Neural cell (in vitro differentiated cells): ENCODE data around the gene TMEM236. TPM values are rescaled to one million over a fixed set of nuclear protein-coding genes. Genes with fewer than 3 reads are reported as not detected.

Source experiments
- H2AFZ ChIP-seq: fragments of 200-600, 300-800 bp; sonication (generic), shearing (Covaris generic); 2 replicates; pipeline ENCODE4 v1.6.0; 2014; ENCODE audit warnings: low read depth, mild to moderate bottlenecking, antibody characterized with exemption, low read length, moderate library complexity
- H3F3A ChIP-seq: fragments of 200-600 bp; shearing (Covaris generic); 2 replicates; pipeline ENCODE4 v1.6.1; 2016; ENCODE audit warnings: mild to moderate bottlenecking, moderate library complexity, mixed read lengths, antibody characterized with exemption, low read length; ENCODE audit not compliant: insufficient read depth, poor library complexity, severe bottlenecking
- H3K27ac ChIP-seq: fragments of 200-600, 300-800 bp; sonication (generic), shearing (Covaris generic); 2 replicates; pipeline ENCODE4 v1.5.1; 2014; ENCODE audit warnings: mild to moderate bottlenecking, low read length, moderate library complexity
- H3K27me3 ChIP-seq: fragments of 300-800, 200-600 bp; sonication (generic), shearing (Covaris generic); 2 replicates; pipeline ENCODE4 v1.6.0; 2014; ENCODE audit warnings: mild to moderate bottlenecking, low read depth, low read length, moderate library complexity; ENCODE audit not compliant: insufficient read depth
- H3K36me3 ChIP-seq: fragments of 300-800, 200-600 bp; sonication (generic), shearing (Covaris generic); 2 replicates; pipeline ENCODE4 v1.5.1; 2014; ENCODE audit warnings: mild to moderate bottlenecking, antibody characterized with exemption, low read length, moderate library complexity; ENCODE audit not compliant: insufficient read depth
- H3K4me2 ChIP-seq: fragments of 300-800, 200-600 bp; sonication (generic), shearing (Covaris generic); 2 replicates; pipeline ENCODE4 v1.6.0; 2014; ENCODE audit warnings: mild to moderate bottlenecking, low read length
- H3K4me3 ChIP-seq: fragments of 300-800, 200-600 bp; sonication (generic), shearing (Covaris generic); 2 replicates; pipeline ENCODE4 v1.5.1; 2014; ENCODE audit warnings: mild to moderate bottlenecking, low read length, moderate library complexity
- H3K79me2 ChIP-seq: fragments of 200-600 bp; shearing (Covaris generic); replicated peaks from 2 replicates; pipeline ENCODE4 v1.6.0; 2014; ENCODE audit warnings: mild to moderate bottlenecking, low read length, moderate library complexity; ENCODE audit not compliant: insufficient read depth
- H3K9ac ChIP-seq: fragments of 300-800, 200-600 bp; sonication (generic), shearing (Covaris generic); 2 replicates; pipeline ENCODE4 v1.6.1; 2016; ENCODE audit warnings: mild to moderate bottlenecking, low read length, mixed read lengths
- H3K9me2 ChIP-seq: fragments of 200-600 bp; shearing (Covaris generic); 2 replicates; pipeline ENCODE4 v1.6.1; 2016; ENCODE audit warnings: mild to moderate bottlenecking, low read length, mixed read lengths; ENCODE audit not compliant: insufficient read depth
- H3K9me3 ChIP-seq: fragments of 200-600, 300-800 bp; sonication (generic), shearing (Covaris generic); 2 replicates; pipeline ENCODE4 v1.6.1; 2016; ENCODE audit warnings: mild to moderate bottlenecking, mixed run types, low read length, moderate library complexity, mixed read lengths
- H4K20me1 ChIP-seq: fragments of 200-600 bp; shearing (Covaris generic); 2 replicates; pipeline ENCODE4 v1.6.1; 2016; ENCODE audit warnings: mild to moderate bottlenecking, mixed run types; ENCODE audit not compliant: insufficient read depth
- CTCF ChIP-seq: fragments of 450-650 bp; IDR thresholded peaks from 2 replicates; pipeline ENCODE4 v1.5.1; 2014; ENCODE audit warnings: antibody characterized with exemption, mild to moderate bottlenecking, moderate library complexity; ENCODE audit not compliant: poor library complexity, severe bottlenecking
- EP300 ChIP-seq: fragments of 450-650 bp; conservative IDR thresholded peaks from 2 replicates; pipeline ENCODE4 v1.6.1; 2014; ENCODE audit warnings: antibody characterized with exemption, mild to moderate bottlenecking, moderate library complexity; ENCODE audit not compliant: poor library complexity, severe bottlenecking
- EZH2 ChIP-seq: fragments of 200-600, 300-800 bp; shearing (Covaris generic), sonication (generic); IDR thresholded peaks from 2 replicates; pipeline ENCODE4 v1.6.1; 2014; ENCODE audit warnings: antibody characterized with exemption, low read length, borderline replicate concordance, mild to moderate bottlenecking; ENCODE audit not compliant: insufficient read depth, poor library complexity, severe bottlenecking
- MXI1 ChIP-seq: fragments of 450-650 bp; conservative IDR thresholded peaks from 2 replicates; pipeline ENCODE4 v1.6.1; 2014; ENCODE audit warnings: antibody characterized with exemption, mild to moderate bottlenecking; ENCODE audit not compliant: poor library complexity, severe bottlenecking
- POLR2AphosphoS5 ChIP-seq: IDR thresholded peaks from 2 replicates; pipeline ENCODE4 v1.6.1; 2012
- RAD21 ChIP-seq: fragments of 450-650 bp; conservative IDR thresholded peaks from 2 replicates; pipeline ENCODE4 v1.6.1; 2014; ENCODE audit warnings: antibody characterized with exemption, mild to moderate bottlenecking, moderate library complexity
- REST ChIP-seq: IDR thresholded peaks from 2 replicates; pipeline ENCODE4 v1.6.1; 2012; ENCODE audit warnings: borderline replicate concordance
- SMC3 ChIP-seq: fragments of 450-650 bp; conservative IDR thresholded peaks from 2 replicates; pipeline ENCODE4 v1.6.1; 2014; ENCODE audit warnings: antibody characterized with exemption, mild to moderate bottlenecking, moderate library complexity; ENCODE audit not compliant: poor library complexity
- TAF1 ChIP-seq: IDR thresholded peaks from 2 replicates; pipeline ENCODE4 v1.6.1; 2012; ENCODE audit warnings: low read depth
- polyA plus RNA-seq: library from polyadenylated mRNA; depleted of rRNA; stranded (reverse); fragments of >200 nt; gene quantifications from 2 replicates; pipeline ENCODE4 v1.2.3, GENCODE V29; 2014

TMEM236 gene
- polyA plus RNA-seq, 1 donor from 2014 or later = 0.10 TPM

GRCh38 chr10:17768957-17769356, 17.0 kb downstream of the TMEM236 start:
- Histone ChIP-seq H3K4me3 (no peak overlapping the region), H3K36me3 (no peaks in the 10 kb centered on the region), H3K9me2 (no peaks in the 10 kb centered on the region), H2AFZ (no peak overlapping the region), H3K9ac (no peak overlapping the region), H3K4me2 (no peak overlapping the region), H3F3A (no peaks in the 10 kb centered on the region), H3K79me2 (no peaks in the 10 kb centered on the region), H3K27me3 (no peaks in the 10 kb centered on the region), H4K20me1 (no peaks in the 10 kb centered on the region), H3K27ac (no peak overlapping the region), H3K9me3 (no peaks in the 10 kb centered on the region)
- no peak for TF ChIP-seq EP300
- no peak for TF ChIP-seq TAF1
- no peak for TF ChIP-seq EZH2
- no peak for TF ChIP-seq SMC3
- TF ChIP-seq RAD21 = no peak
- no peak for TF ChIP-seq POLR2AphosphoS5
- no peak for TF ChIP-seq CTCF
- no peak for TF ChIP-seq REST
- no peak for TF ChIP-seq MXI1

- Histone ChIP-seq H2AFZ (no peak overlapping the region), H3K36me3 (no peaks in the 10 kb centered on the region), H3K9me3 (no peaks in the 10 kb centered on the region), H3F3A (no peaks in the 10 kb centered on the region), H3K4me2 (no peak overlapping the region), H3K27ac (no peak overlapping the region), H3K79me2 (no peaks in the 10 kb centered on the region), H3K4me3 (no peak overlapping the region), H3K9ac (no peak overlapping the region), H3K9me2 (no peaks in the 10 kb centered on the region), H3K27me3 (no peaks in the 10 kb centered on the region), H4K20me1 (no peaks in the 10 kb centered on the region)
- TF ChIP-seq SMC3 = no peak
- TF ChIP-seq EP300 = no peak
- TF ChIP-seq TAF1 = no peak
- TF ChIP-seq REST = no peak
- TF ChIP-seq RAD21 = no peak
- TF ChIP-seq MXI1 = no peak
- no peak for TF ChIP-seq EZH2
- TF ChIP-seq CTCF = no peak
- no peak for TF ChIP-seq POLR2AphosphoS5
Observed at GRCh38 chr10:17771017-17771416, 19.0 kb downstream of the TMEM236 start.
